ENCODE data around the gene ATP8A2. TPM values are rescaled to one million over a fixed set of nuclear protein-coding genes. Genes with fewer than 3 reads are reported as not detected.
"Not testable (repeated sequence)": the region's sequence is repeated elsewhere in the genome, so short reads cannot be mapped to it uniquely, and the experiment has no call there.

The ATP8A2 gene
- polyA plus RNA-seq, 1 donor = 2.1 TPM

DNA sequence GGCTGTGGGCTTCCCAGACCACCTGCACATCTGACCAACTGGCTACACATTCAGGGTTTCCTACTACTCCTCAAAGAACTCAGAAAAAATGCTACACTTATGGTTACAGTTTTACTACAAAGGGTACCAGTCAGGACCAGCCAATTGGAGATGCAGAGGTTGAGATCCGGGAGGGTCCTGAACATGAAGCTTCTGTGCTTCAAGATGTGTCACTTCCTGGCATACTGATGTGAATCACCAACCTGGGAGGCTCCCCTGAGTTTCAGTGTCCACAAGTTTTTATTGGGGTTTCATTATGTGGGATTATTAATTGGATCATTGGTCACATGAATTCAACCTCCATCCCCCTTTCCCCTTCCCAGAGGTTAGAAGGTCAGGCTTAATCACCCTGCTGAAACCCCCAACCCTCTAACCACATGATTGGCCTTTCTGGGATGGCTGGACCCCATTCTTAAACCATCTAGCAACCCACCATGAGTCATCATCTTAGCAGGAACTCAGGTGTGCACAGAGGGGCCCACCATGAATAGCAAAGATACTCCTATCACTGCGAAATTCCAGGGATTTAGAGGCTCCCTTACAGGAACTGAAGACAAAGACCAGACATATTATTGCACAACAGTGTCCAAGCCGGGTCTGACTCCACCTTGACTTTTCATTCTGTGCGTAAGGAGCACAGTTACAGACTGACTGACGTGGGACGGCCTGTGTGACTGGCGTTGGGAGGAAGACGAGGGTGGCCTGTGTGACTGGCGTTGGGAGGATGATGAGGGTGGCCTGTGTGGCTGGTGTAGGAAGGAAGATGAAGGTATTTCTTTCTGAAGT lies 90.7 kb downstream of the ATP8A2 start:
- DNase-seq (ENCODE audit: low read depth) = no peak

- DNase-seq (ENCODE audit: low read depth) = no peak
These were observed 91.7 kb downstream of the ATP8A2 start for GRCh38 chr13:25463496-25463895.

DNA sequence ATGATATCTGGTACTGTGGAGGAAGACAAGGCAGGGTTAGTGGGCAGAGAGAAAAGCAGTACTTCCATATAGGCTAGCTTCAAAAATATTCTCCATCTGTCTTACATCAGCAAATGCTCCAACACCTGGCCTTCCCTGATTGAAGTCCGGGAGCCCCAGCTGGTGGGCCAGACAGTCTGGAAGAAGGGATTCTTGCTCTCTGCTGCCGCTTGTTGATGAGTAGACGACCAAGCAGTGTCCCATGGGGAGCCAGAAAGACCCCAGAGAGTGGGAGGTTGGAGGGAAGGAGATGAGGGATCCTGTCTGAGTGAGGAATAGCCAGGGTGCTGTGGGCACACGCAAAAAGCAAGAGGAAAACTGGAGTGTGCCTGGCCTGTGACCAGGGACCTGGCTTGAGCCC lies 95.1 kb downstream of the ATP8A2 start:
- no peak for DNase-seq (ENCODE audit: low read depth)

DNA sequence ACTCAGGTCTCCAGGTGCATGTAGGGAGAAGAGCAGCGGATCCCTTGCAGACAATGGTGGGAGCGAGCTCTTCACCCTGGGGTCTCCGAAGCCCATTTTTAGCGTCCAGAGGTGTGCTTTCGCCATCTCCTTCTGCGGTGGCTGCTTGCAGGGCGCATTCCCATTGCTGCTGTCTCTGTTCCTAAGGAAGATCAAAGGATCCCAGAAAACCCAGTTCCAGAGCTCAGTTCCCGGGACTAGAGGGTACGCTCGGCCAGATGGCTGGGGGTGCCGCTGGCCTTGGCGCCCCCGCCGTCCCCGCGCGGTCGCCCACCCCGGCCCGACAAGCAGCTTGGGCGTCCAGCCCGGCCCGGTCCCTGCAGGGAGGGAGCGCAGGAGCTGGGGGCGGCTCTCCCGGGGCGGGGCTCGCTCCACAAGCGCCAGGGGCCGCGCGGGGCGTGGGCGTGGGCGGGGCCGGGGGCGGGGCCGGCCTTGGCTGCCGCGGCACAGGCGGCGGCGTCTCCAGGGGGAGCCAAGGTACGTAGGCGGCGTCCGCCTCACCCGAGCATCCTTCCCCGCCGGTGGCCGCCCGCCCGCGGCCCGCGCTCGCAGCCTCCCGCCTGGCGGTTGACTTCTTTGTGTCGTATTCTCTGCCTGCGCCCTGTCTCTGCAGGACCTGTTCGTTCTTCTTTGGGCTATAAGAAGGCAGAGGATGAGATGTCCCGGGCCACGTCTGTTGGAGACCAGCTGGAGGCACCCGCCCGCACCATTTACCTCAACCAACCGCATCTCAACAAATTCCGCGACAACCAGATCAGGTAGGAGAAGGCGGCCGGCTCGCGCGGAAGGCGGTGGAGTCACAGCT lies 96.8 kb downstream of the ATP8A2 start:
- no peak for DNase-seq (ENCODE audit: low read depth)

- DNase-seq (ENCODE audit: low read depth) = no peak
These were observed 97.4 kb downstream of the ATP8A2 start for GRCh38 chr13:25469169-25469525.

- DNase-seq (ENCODE audit: low read depth) = no peak
These were observed 102.1 kb downstream of the ATP8A2 start for GRCh38 chr13:25473864-25474263.

- DNase-seq (ENCODE audit: low read depth) = no peak
These were observed 106.4 kb downstream of the ATP8A2 start for GRCh38 chr13:25478186-25478585.

DNA sequence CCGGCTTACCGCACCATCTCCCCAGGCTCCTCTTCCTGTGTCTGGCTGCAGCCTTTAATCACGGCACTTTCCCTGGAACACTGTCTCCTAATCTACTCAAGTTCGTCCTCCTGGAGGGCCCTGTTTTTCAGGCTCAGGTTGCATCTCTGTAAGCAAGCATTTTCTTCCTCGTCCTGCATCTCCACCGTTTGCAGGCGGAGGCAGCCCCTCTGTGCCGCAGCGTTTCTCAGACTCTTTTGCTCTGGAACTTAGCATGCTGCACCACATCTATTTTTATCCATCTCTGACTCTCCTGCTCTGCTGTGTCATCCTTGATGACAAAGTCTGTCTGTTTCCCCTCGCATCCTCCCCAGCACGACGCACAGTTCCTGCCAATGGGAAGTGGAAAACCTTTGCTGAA lies 117.5 kb downstream of the ATP8A2 start:
- DNase-seq (ENCODE audit: low read depth) = no peak

- DNase-seq (ENCODE audit: low read depth) = no peak
These were observed 118.5 kb downstream of the ATP8A2 start for GRCh38 chr13:25490236-25490635.

- DNase-seq (ENCODE audit: low read depth) = no peak
These were observed 122.3 kb downstream of the ATP8A2 start for GRCh38 chr13:25493931-25494640.

DNA sequence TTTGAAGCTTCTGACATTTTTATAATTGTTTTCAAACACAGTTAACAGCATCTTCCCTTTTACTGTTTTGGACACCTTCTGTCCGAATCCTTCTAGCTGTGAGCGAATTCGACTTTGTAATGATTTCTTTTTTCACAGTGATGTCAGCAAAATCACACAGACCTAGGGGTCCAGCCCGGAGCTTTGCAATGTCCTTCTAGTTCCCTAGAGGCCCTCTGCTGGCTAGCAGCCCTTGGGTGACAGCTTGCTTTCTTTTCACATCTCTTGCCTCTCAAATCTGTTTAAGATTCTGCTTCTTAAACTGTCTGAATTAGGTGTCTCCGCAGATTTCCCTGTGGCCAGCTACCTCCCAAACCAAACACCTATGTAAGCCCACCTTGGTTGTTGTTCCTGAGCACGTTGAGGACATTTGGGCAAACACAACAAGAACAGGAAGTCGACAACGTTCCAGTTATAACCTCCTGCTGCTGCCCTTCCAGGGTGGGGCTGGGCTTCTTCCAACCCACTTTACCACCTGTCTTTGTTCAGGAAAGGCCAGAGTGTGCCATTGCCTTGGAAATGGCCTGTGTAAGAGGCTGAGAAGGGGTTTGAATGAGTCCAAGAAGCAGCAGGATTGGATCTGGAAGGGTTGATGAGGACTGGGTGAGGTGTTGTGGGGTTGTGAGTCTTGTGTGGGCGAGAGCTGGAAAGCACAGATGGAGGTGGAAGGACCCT lies 123.1 kb downstream of the ATP8A2 start:
- no peak for DNase-seq (ENCODE audit: low read depth)

GRCh38 chr13:25501231-25501630 lies 129.5 kb downstream of the ATP8A2 start:
- DNase-seq (ENCODE audit: low read depth) = no peak

DNA sequence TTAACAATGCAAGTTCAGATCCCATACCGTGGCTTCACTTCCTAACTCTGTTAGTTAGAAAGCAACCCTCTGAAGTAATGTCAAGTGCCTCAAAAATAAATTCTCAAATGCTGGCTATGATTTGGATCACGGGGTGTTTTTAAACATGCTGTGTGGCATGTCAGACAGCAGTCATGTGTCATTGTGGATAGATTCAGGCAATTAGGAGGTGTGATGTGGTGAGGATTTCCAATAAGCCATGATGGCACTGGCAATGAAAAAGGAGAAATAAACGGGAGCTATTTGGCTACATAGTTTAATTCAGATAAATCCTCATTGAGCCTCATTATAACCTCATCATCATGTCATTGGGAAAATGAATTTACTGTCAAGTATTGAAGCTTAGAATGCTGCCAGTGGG lies 130.3 kb downstream of the ATP8A2 start:
- DNase-seq (ENCODE audit: low read depth) = no peak

GRCh38 chr13:25502551-25502950 lies 130.8 kb downstream of the ATP8A2 start:
- no peak for DNase-seq (ENCODE audit: low read depth)

DNA sequence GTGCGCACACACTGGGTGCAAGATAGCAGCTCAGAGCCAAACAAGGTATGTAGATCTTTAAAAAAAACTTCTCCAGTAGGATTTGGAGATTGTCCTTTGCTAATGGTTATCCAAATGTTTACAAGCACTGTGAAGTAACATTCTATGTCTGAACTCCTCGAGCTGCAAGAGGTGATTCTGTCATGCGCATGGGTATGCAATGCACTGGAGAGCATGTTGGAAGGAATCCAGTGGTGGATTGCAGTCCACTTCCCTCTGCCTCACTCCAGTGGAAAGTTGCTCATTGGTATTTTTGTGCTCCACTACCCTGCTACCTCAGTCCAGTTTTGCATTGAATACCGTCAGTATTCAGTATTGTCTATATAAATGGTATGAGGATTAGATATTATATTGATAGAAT lies 132.1 kb downstream of the ATP8A2 start:
- DNase-seq (ENCODE audit: low read depth) = no peak

GRCh38 chr13:25507841-25508240 lies 136.1 kb downstream of the ATP8A2 start:
- no peak for DNase-seq (ENCODE audit: low read depth)

DNA sequence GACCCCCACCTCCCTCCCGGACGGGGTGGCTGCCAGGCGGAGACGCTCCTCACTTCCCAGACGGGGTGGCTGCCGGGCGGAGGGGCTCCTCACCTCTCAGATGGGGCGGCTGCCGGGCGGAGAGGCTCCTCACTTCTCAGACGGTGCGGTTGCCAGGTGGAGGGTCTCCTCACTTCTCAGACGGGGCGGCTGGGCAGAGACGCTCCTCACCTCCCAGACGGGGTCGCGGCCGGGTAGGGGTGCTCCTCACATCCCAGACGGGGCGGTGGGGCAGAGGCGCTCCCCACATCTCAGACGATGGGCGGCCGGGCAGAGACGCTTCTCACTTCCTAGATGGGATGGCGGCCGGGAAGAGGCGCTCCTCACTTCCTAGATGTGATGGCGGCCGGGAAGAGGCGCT lies 141.3 kb downstream of the ATP8A2 start:
- not testable (repeated sequence) for DNase-seq (ENCODE audit: low read depth)

GRCh38 chr13:25518441-25518840 lies 146.7 kb downstream of the ATP8A2 start:
- no peak for DNase-seq (ENCODE audit: low read depth)

GRCh38 chr13:25525884-25526283 lies 154.1 kb downstream of the ATP8A2 start:
- DNase-seq (ENCODE audit: low read depth) = no peak

GRCh38 chr13:25528266-25528665 lies 156.5 kb downstream of the ATP8A2 start:
- DNase-seq (ENCODE audit: low read depth) = no peak

DNA sequence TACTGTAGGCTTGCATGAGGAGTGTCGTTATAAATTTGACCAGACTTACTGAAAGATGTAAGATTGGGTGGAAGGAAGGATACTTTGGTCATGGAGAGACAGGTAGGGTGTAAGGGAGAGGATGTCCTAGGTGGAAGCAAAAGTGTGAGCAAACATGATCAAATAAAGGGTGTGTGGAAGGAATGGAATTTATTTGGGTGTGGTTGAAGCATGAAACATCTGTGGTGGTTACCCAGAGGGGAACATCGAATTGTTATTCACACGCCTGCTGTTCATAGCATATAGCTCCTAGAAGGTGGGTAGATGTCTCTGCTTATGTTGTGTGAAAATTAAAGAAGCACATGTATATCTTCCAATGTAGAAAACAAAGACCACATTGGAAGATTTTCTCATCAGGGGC lies 157.7 kb downstream of the ATP8A2 start:
- DNase-seq (ENCODE audit: low read depth) = no peak

GRCh38 chr13:25538276-25538675 lies 166.5 kb downstream of the ATP8A2 start:
- no peak for DNase-seq (ENCODE audit: low read depth)

Measured in forelimb muscle (tissue), 1 donor.